Left kidney (tissue), 8 donors: Measurements from ENCODE around the gene SEC62. TPM values are rescaled to one million over a fixed set of nuclear protein-coding genes. Genes with fewer than 3 reads are reported as not detected.

Experiments used
- DNase-seq: peaks from one replicate; pipeline ENCODE4 v3.0.0-alpha.2; 2013
- long read RNA-seq, 8 donors: transcript quantifications; one replicate each; lab custom pipeline, GENCODE V29; 2026
- polyA plus RNA-seq: library from polyadenylated mRNA; unstranded; fragments of 120-200 nt; gene quantifications from one replicate; pipeline ENCODE4 v1.2.1, GENCODE V29; 2013; ENCODE audit not compliant: insufficient read length

SEC62 gene
- polyA plus RNA-seq = 199 TPM
- long read RNA-seq, donor 1, full-length matches to known transcripts = 47 of 182 reads
- long read RNA-seq, donor 1, partial matches to known transcripts = 135 of 182 reads
- long read RNA-seq, donor 1, other reads (novel, unspliced or antisense) = 0 of 182 reads
- long read RNA-seq, donor 2, full-length matches to known transcripts = 41 of 158 reads
- long read RNA-seq, donor 2, partial matches to known transcripts = 117 of 158 reads
- long read RNA-seq, donor 2, other reads (novel, unspliced or antisense) = 0 of 158 reads
- long read RNA-seq, donor 3, full-length matches to known transcripts = 38 of 128 reads
- long read RNA-seq, donor 3, partial matches to known transcripts = 90 of 128 reads
- long read RNA-seq, donor 3, other reads (novel, unspliced or antisense) = 0 of 128 reads
- long read RNA-seq, donor 4, full-length matches to known transcripts = 5 of 35 reads
- long read RNA-seq, donor 4, partial matches to known transcripts = 30 of 35 reads
- long read RNA-seq, donor 4, other reads (novel, unspliced or antisense) = 0 of 35 reads
- long read RNA-seq, donor 5, full-length matches to known transcripts = 79 of 310 reads
- long read RNA-seq, donor 5, partial matches to known transcripts = 231 of 310 reads
- long read RNA-seq, donor 5, other reads (novel, unspliced or antisense) = 0 of 310 reads
- long read RNA-seq, donor 6, full-length matches to known transcripts = 31 of 202 reads
- long read RNA-seq, donor 6, partial matches to known transcripts = 171 of 202 reads
- long read RNA-seq, donor 6, other reads (novel, unspliced or antisense) = 0 of 202 reads
- long read RNA-seq, donor 7, full-length matches to known transcripts = 56 of 309 reads
- long read RNA-seq, donor 7, partial matches to known transcripts = 253 of 309 reads
- long read RNA-seq, donor 7, other reads (novel, unspliced or antisense) = 0 of 309 reads
- long read RNA-seq, donor 8, full-length matches to known transcripts = 24 of 70 reads
- long read RNA-seq, donor 8, partial matches to known transcripts = 46 of 70 reads
- long read RNA-seq, donor 8, other reads (novel, unspliced or antisense) = 0 of 70 reads

GRCh38 chr3:169966428-169966950 lies at the start of gene SEC62:
Gene SEC62, plus strand, starts transcription at chr3:169966807. Its CDS starts 16 bp downstream, at chr3:169966823.
- peak; percentile 95 for DNase-seq

- DNase-seq = no peak
These were observed 43.4 kb upstream of the SEC62 start for GRCh38 chr3:169923189-169923588.

GRCh38 chr3:169923831-169924230 lies 42.8 kb upstream of the SEC62 start:
- no peak for DNase-seq

GRCh38 chr3:169929830-169930519 lies 36.6 kb upstream of the SEC62 start:
- DNase-seq = no peak

- no peak for DNase-seq
These were observed 35.8 kb upstream of the SEC62 start for GRCh38 chr3:169930843-169931242.

GRCh38 chr3:169931747-169932520 lies 34.7 kb upstream of the SEC62 start:
- no peak for DNase-seq

- DNase-seq = no peak
These were observed 27.3 kb upstream of the SEC62 start for GRCh38 chr3:169939320-169939719.

GRCh38 chr3:169939751-169940150 lies 26.9 kb upstream of the SEC62 start:
- DNase-seq = no peak

- DNase-seq = no peak
These were observed 26.0 kb upstream of the SEC62 start for GRCh38 chr3:169940470-169941181.

GRCh38 chr3:169945313-169945712 lies 21.3 kb upstream of the SEC62 start:
- DNase-seq = no peak

GRCh38 chr3:169946336-169946735 lies 20.3 kb upstream of the SEC62 start:
- DNase-seq = no peak

- no peak for DNase-seq
These were observed 17.8 kb upstream of the SEC62 start for GRCh38 chr3:169948559-169949448.

- DNase-seq = no peak
These were observed 14.6 kb upstream of the SEC62 start for GRCh38 chr3:169952045-169952444.

GRCh38 chr3:169953462-169954141 lies 13.0 kb upstream of the SEC62 start:
- DNase-seq = no peak

- no peak for DNase-seq
These were observed 12.4 kb upstream of the SEC62 start for GRCh38 chr3:169954142-169954756.

GRCh38 chr3:169955406-169955805 lies 11.2 kb upstream of the SEC62 start:
- DNase-seq = no peak

- no peak for DNase-seq
These were observed 2.4 kb upstream of the SEC62 start for GRCh38 chr3:169964176-169964575.
